HG03439 (cell line): ENCODE measurements around the gene KLHL8.
"Not testable (repeated sequence)": the region's sequence is repeated elsewhere in the genome, so short reads cannot be mapped to it uniquely, and the experiment has no call there.

Experiments
- ATAC-seq: cut with Tn5 transposase; IDR thresholded peaks from one replicate; pipeline ENCODE4 v1.9.1; 2021; ENCODE audit warnings: mild to moderate bottlenecking, moderate library complexity; ENCODE audit not compliant: unreplicated experiment

Gene KLHL8

GRCh38 chr4:87180767-87181166 lies 39.7 kb downstream of the KLHL8 start:
- no peak for ATAC-seq

GRCh38 chr4:87179751-87180150 lies 40.7 kb downstream of the KLHL8 start:
- no peak for ATAC-seq

- ATAC-seq = no peak
These were observed 45.7 kb downstream of the KLHL8 start for GRCh38 chr4:87174672-87175071.

GRCh38 chr4:87171944-87172343 lies 48.5 kb downstream of the KLHL8 start:
- no peak for ATAC-seq

GRCh38 chr4:87166296-87166854 lies 54.0 kb downstream of the KLHL8 start:
- no peak for ATAC-seq

GRCh38 chr4:87165892-87166291 lies 54.5 kb downstream of the KLHL8 start:
- ATAC-seq = no peak

GRCh38 chr4:87153078-87153870 lies 67.1 kb downstream of the KLHL8 start:
- no peak for ATAC-seq

- no peak for ATAC-seq
These were observed 67.9 kb downstream of the KLHL8 start for GRCh38 chr4:87152310-87153041.

GRCh38 chr4:87151730-87152129 lies 68.7 kb downstream of the KLHL8 start:
- ATAC-seq = no peak

GRCh38 chr4:87150498-87151261 lies 69.7 kb downstream of the KLHL8 start:
- ATAC-seq = peak; percentile 71

GRCh38 chr4:87147116-87147515 lies 73.3 kb downstream of the KLHL8 start:
- ATAC-seq = no peak

- ATAC-seq = not testable (repeated sequence)
These were observed 74.5 kb downstream of the KLHL8 start for GRCh38 chr4:87145934-87146333.

- no peak for ATAC-seq
These were observed 76.1 kb downstream of the KLHL8 start for GRCh38 chr4:87144356-87144755.

- ATAC-seq = no peak
These were observed 79.0 kb downstream of the KLHL8 start for GRCh38 chr4:87141428-87141827.

GRCh38 chr4:87134122-87134521 lies 86.3 kb downstream of the KLHL8 start:
- ATAC-seq = no peak

- no peak for ATAC-seq
These were observed 87.2 kb downstream of the KLHL8 start for GRCh38 chr4:87133183-87133582.

GRCh38 chr4:87132035-87132434 lies 88.4 kb downstream of the KLHL8 start:
- no peak for ATAC-seq

GRCh38 chr4:87130985-87131703 lies 89.3 kb downstream of the KLHL8 start:
- no peak for ATAC-seq

GRCh38 chr4:87129681-87130080 lies 90.7 kb downstream of the KLHL8 start:
- ATAC-seq = no peak

- ATAC-seq = no peak
These were observed 92.3 kb downstream of the KLHL8 start for GRCh38 chr4:87128006-87128705.
